ENCODE results near the gene KLHDC7B.
"Not testable (repeated sequence)": the region's sequence is repeated elsewhere in the genome, so short reads cannot be mapped to it uniquely, and the experiment has no call there.

Gene KLHDC7B

DNA sequence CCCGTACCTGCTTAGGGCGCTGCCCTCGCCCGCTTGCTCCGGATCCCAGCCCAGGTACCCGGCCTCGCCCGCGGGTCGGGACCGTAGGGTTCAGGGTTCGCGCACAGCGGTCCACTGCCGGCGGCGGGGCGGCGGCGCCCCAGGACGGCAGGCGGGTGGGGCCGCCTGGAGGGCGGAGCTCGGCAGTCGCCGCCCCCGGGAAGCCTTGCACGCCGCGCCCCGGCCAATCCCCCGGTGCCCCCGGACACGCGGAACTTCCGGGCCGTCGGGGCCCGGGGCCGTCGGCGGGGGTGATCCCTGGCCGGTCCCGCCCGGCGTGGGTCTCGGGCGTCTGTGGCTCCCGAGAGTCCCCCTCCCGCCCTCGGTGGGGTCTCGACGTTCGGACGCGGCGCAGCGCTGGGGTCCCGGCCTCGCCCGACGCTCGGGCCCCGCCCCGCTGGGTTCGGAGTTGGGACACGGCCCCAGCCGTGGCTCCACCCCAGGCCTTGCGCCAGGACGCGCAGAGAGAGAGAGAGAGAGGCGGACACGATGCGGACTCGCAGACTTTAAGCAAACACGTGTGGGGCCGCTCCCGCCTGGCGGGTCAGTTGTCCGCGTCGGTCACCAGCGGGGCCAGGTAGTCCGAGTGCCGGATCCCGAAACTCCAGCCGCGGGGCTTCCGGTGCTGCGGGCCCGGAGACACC is 15.7 kb upstream of the KLHDC7B start, which contains the start of gene TYMP:
Gene TYMP (minus strand): TSS at position 116 of the 683 bp plus-strand sequence. CDS start 303 bp downstream, outside the sequence.
- no peak for DNase-seq (ENCODE audit: low spot score)

DNA sequence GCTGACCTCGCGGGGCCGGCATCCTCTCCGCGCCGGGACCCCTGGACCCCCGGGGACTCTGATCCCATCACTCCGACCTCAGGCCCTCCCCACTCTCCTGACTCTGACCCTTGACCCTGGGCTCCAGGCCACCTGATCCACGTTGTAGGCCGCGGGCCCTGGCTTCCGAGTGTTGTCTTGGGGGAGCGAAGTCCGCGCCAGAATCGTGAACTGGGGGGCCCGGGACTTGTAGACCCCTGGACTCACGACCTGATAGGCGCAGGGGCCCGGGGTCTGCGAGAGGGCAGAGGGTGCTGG is 15.2 kb upstream of the KLHDC7B start:
- no peak for DNase-seq (ENCODE audit: low spot score)

DNA sequence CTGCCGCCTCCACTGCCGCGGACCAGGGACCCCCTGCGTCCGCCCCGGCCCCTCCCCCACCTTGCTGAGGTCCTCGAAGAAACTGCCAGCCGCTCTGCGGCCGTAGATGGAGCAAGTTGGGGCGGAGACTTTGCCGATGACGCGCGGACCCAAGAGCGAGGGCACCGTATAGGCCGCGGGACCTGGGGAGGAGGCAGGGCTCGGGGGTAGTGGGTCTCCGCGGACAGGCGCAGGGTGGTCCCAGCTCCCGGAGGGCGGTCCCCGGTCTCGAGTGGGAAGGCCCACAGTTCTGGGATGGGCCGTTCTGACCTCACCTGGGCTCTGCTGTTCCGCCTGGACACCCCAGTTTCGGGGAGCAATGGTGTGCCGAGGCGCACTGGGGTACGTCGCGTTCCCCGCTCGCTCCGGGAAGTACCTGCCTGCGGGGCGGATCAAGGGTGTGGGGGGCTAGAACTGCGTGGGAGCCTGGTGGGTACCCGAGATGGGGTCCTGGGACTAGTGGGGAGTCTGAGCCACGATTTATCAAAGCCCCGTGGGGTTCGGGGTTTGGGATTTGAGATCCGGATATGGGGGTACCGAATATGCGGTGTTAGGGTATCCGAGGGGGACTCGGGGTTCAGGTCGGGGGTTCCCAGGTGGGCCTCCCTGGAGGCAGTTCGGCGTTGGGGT is 14.7 kb upstream of the KLHDC7B start:
- peak; percentile 58 for DNase-seq (ENCODE audit: low spot score)

DNA sequence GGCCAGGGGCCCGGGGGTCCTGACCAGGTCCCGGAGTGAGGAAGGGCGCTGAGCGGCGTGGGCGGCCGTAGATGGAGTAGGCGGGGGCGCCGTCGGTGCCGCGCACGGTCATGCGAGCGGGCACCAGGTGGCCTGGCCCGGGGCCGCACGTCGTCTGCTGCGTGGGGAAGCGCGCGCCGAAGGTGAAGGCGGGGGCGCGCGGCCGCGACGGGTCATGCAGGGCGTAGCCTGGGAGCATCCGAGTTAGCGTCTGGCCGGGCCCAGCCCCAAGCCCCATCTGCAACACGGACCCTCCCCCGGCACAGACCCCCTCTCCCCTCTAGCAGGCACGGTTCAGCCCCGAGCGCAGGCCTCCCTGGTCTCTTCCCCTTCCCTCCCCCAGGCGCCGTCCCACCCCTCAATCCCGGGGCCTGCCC is 14.1 kb upstream of the KLHDC7B start:
- DNase-seq (ENCODE audit: low spot score) = no peak

DNA sequence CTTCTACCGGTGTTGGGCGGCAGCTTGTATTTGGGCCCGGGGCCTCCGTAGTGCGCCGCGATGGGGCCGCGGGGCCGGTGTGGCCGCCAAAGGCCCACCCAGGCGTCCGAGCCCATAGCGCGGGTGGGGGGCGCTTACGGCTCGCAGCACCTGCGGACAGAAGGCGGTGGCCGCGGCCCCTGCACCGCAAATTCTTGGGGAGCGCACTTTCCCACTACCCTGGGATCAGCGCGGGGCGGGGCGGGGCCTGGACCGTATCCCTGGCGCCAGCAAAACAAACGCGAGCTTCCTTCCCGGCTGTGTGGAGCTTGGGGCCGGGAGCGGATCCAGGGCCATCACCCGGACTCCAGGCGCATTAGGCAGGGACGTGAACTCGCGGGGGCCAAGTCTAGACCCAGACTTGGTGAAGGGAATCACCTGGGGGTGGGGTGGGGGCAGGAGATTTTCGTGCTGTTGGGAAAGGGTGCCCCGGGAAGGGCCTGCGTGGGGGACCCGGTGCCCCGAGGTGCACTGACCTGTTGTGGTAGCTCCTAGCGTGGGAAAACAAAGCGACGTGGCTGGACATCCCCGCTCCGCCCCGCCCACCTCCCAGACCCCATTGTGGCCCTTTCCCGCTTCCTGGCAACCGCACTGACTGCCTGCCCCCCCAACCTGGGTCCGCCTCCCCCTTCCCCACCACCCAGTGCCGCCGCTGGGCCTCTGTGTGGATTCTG is 13.6 kb upstream of the KLHDC7B start:
- DNase-seq (ENCODE audit: low spot score) = peak; percentile 46

DNA sequence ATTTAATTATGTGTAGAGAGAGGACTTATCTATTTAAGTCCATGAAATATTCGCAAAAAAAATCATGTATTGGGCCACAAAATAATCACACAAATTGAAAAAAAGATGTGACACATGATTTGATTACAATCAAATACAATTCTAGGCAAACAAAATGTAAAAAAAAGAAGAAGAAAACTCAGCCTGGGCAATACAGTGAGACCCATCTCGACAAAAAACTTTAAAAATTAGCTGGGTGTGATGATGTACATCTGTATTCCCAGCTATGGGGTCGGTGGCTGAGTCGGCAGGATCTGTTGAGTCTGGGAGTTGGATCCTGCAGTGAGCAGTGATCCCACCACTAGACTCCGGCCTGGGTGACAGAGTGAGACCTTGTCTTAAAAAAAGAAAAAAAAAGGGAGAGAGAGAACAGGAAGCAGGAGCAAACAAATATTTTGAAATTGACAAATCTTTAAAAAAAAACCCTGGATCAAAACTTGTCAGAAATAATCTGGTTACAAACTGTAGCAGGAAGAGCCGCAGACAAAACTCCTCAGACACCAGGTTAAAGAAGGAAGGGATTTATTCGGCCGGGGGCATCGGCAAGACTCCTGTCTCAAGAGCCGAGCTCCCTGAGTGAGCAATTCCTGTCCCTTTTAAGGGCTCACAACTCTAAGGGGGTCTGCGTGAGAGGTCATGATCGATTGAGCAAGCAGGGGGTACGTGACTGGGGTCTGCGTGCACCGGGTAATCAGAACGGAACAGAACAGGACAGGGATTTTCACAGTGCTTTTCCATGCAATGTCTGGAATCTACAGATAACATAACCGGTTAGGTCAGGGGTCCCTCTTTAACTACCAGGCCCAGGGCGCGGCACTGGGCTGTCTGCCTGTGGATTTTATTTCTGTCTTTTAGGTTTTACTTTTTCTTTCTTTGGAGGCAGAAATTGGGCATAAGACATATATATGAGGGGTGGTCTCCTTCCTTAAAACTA is 12.6 kb upstream of the KLHDC7B start:
- DNase-seq (ENCODE audit: low spot score) = no peak

DNA sequence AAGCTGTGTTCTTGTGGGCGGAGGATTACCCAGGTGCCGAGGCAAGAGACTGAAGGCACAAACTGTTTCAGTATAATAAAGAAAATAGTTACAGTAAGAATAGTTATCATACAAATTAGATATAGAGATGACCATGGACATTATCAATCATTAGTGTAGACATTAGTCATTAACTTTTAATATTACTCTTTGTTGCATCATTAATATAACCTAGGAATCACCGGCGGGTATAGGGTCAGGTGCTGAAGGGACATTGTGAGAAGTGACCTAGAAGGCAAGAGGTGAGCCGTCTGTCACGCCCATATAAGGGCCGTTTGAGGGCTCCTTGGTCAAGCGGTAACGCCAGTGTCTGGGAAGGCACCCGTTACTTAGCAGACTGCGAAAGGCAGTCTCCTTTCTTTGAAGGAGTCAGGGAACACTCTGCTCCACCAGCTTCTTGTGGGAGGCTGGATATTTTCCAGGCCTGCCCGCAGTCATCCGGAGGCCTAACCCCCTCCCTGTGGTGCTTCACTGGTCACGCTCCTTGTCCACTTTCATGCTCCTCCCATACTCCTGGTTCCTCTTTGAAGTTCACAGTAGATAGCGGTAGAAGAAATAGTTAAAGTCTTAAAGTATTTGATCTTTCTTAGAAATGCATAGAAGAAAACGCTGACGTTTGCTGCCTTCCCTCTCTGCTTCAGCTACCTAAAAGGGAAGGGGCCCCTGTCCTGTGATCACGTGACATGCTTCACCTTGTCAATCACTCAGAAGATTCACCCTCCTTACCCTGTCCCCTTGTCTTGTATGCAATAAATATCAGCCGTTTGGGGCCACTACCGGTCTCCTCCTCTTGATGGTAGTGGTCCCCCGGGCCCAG is 11.6 kb upstream of the KLHDC7B start:
- not testable (repeated sequence) for DNase-seq (ENCODE audit: low spot score)

DNA sequence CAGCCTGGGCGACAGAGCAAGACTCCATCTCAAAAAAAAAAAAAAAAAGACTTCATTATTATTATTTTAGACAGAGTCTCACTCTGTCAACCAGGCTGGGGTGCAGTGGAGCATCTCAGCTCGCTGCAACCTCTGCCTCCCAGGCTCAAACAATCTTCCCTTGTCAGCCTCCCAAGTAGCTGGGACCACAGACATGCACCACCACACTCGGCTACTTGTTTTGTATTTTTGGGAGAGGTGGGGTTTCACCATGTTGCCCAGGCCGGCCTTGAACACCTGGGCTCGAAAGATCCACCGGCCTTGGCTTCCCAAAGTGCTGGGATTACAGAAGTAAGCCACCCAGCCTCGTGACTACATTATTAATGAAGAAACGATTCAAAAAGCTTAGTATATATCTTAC is 10.6 kb upstream of the KLHDC7B start:
- DNase-seq (ENCODE audit: low spot score) = no peak

DNA sequence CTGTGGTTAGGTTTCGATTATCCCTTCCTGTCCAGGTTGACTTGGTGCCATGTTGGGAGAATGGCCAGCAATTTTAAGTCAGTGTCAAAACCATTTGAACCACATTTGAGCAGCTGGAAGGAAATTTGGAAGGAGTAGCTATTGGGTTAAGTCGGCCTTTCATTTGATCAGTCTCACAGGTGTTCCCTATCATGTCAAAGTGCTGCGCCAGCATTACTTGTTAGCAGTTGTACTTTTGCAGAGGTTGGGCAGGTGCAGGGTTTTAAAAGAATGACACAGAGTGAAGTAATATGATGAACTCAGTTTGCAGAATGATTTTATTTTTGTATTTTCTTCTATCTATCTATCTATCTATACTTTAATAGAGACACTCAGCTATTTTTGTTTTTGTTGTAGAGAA is 9.5 kb upstream of the KLHDC7B start:
- DNase-seq (ENCODE audit: low spot score) = no peak

DNA sequence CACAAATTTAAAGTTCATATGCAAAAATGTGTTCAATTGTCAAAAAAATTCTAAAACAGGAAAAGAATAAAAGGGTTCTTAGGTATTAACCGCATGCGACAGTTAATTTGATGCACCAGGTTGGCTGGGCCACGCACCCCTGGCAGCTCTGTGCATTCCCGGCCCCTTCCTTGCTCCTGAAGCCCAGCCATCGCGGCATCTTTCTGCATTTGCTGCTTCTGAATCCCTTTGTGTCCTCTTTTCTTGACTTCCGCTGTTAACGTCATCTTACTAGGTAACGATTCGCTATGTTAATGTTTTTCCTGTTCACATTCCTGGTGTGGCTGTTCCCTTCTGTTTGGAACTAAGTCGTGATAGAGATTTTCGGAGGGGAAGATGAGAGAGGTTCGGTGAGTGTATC is 7.9 kb upstream of the KLHDC7B start:
- no peak for DNase-seq (ENCODE audit: low spot score)

DNA sequence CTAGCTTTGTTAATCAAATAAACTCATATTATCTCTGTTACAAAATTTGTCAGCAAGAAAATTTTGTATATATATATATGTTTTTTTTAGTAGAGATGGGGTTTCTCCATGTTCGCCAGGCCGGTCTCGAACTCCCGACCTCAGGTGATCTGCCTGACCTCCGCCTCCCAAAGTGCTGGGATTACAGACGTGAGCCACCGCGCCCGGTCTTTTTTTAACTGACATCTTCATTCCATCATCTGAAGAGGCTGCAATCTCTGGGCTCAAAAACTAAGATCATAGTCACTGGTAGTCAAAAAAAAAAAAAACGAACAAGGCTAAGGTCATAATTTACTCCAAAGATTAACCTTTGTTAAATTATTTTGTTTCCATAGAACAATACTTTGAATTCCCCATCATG is 5.3 kb upstream of the KLHDC7B start:
- DNase-seq (ENCODE audit: low spot score) = no peak

DNA sequence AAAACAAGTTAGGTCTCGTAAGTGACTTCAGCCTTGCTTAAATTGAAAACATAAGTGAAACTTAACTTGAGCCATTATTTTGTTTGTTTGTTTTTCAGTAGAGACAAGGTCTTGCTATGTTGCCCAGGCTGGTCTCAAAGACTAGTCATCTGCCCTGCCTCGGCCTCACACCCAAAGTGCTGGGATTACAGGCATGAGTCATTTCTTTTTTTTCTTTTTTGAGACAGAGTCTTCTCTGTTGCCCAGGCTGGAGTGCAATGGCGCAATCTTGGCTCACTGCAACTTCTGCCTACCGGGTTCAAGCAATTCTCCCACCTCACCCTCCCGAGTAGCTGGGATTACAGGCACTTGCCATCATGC is 4.1 kb upstream of the KLHDC7B start:
- not testable (repeated sequence) for DNase-seq (ENCODE audit: low spot score)

DNA sequence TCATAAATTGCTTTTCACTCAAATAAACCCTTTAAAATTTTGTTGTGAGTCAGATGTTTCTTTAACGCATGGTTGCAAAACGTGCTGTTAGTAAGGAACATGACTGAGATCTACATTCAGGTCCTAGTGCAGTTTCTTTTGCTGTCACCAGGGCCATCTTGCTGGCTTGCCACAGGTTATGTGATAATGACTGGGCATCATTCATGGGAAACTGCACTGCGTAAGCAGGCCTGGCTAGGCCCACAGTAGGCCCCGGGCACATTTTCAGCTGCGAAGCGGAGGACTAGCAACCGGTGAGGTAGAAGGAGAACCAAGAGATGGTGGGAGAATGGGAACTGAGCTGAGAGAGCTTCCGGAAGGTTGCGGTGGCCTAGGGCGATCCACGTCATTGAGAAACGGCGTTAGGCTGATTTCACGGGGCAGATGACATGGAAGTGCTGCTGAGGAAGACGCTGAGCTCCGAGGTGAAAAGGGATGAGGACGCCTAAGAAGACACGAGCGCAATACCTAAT is 3.2 kb upstream of the KLHDC7B start:
- DNase-seq (ENCODE audit: low spot score) = no peak

DNA sequence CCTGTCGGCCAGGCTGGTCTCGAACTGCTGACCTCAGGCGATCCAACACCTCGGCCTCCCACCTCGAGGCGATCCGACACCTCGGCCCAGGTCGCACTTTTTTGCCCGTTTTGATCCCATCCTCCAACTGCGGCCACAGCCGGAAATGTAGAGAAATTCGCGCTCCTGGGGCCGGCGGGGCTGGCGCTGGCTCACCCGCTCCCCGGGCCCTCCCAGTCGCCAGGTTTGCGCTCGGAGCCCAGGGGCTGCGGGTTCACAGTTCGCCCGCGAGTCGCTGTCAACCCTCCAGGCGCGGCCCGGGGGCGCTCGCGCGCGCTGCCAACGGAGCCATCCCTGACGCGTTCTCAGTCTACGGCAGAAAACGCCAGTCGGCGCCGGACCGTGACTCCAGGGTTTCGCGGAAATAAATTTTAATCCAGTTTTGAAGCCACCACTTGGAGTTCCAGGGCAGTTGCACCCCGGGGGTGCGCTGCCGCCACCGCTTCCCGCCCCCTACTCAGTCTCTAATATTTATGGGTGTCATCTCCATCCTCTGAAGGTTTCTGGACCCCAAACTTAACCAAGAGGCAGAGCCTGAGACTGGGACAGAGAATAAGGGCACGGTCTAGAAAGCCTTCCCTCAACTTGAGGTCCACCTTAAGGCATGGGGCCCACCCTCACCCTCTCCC is 1.5 kb upstream of the KLHDC7B start:
- no peak for DNase-seq (ENCODE audit: low spot score)

DNA sequence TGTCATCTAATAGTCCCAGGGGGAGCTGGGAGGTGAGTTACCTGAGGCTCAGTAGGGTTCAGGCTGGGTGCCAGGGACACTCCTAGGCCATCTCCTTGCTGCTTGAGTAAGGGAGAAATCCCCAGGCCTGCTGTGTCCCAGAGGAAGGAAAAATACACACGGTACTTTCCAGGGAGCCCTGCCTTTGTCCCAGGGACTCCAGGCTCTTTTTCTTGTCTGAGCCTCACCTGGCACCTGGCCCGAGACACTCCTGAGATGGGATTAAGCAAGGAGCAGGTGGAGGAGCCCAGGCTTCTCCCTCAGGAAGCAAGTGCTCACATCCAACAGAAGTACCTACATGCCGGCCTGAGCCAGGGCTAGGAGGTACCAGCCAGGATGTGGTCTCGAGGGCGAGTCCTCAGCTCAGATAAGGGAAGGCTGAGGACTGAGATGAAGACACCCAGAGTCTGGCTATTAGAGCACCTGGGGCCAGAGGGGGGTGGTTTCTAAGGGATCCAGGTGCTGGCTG is 899 bp upstream of the KLHDC7B start:
- DNase-seq (ENCODE audit: low spot score) = no peak

DNA sequence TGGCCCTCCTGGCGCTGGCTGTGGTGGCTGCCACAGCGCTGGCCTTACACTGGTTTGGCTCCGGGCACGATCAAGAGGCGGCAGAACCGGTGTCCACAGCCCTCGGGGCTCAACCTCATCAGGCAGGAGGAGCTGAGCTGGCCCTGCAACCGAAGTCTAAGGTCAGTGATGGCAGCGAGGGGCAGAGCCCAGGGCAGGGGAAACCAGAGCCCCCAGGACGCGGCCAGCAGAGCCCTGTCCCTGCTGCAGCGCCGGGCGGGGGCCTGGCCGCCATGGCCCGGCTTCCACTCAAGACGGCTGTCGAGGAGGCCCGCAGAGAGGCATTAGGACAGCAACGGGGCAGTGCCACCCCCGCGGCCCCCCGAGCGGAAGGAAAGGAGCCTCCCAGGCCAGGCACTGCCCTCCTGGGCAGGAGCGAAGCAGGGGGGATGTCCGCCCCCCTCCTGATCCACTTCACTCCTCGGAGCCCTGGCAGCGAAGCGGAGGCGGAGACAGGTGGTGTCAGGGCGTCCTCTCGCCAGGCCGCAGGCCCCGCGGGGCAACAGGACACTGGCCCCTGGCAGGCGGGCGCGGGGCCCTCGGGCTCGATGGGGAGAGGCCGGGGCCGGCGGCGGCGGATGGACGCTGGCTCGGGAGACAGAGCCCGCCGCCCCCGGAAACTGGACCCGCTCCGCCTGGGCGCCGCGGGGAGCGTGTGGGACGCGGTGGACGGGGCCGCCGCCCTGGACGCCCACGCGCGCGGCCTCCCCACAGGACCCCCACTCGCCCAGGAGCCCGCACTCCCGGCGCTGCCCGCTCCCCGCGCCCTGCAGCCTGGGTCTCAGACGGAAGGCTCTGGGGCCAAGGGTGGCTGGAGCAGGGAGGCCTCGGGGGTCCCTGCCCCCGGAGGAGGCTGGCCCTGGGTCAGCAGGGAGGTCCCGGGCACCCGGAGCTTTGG is 895 bp downstream of the KLHDC7B start:
- no peak for DNase-seq (ENCODE audit: low spot score)

DNA sequence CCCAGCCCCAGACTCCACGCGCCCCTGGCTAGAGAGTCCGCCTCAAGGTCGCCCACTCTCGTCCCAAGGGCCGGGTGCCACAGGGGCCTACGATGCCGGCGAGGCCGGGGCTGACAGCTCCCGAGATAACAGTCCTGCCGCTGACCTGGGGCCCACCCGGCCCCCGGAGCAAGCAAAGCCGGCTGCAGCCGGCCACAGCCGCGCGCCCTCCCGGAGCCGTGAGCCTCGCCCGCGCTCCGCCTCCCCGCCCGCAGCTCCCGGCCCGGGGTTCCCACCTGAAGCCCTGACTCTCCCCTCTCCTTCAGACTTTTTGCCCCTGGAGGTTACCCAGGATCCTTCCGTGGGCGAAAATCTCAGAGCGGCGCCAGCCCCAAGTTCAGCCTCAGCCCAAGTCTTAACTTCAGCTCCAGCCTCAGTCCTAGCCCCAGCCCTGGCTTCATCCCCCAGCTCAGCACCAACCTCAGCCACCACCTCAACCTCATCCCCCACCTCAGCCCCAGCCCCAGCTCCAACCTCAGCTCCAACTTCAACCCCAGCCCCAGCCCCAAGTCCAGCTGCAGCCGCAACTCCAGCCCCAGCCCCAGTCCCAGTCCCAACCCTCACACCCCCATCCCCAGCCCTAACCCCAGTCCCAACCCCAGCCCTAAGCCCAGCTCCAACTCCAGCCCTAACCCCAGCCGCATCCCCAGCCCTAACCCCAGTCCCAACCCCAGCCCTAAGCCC is 1.7 kb downstream of the KLHDC7B start:
- DNase-seq (ENCODE audit: low spot score) = no peak
